ENCODE results near the gene PIK3C2A. TPM values are rescaled to one million over a fixed set of nuclear protein-coding genes. Genes with fewer than 3 reads are reported as not detected.

The PIK3C2A gene
- total RNA-seq, 1 donor from 2014 or later, result 56.6 TPM

DNA sequence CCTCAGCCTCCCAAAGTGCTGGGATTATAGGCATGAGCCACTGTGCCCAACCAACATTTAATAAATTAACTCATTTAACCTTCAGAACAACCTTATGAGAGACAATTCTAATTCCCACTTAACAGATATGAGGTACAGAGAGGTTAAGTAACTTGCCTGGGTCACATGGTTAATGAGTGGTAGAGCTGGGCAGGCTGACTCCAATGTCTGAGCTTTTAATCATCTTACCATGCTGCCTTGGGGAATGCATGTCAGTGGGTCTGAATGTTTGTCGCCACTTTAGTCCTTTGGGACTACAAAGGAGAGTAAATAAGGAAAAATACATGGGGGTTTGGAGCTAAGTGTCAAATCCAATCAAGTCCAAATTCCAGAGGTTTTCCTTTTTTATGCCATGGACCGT, 11.2 kb upstream of the PIK3C2A start:
- H3K9me3 ChIP-seq, result no peaks in the 10 kb centered on the region
- no peak for TF ChIP-seq CTCF (IDR thresholded peaks at IDR 0.05)
- no peaks in the 10 kb centered on the region for H3K27me3 ChIP-seq
- H3K4me3 ChIP-seq, result no peak overlapping the region
- intact Hi-C loops (cut with DNase I), result no loop called here
- no peaks in the 10 kb centered on the region for H3K4me1 ChIP-seq
- no peaks in the 10 kb centered on the region for H3K36me3 ChIP-seq
- no peak for DNase-seq (ENCODE audit: low spot score in 2 of 2)
- H3K27ac ChIP-seq, result no peak overlapping the region

GRCh38 chr11:17218403-17218802, 10.6 kb upstream of the PIK3C2A start:
- Histone ChIP-seq H3K27ac (no peak overlapping the region), H3K9me3 (no peaks in the 10 kb centered on the region), H3K36me3 (no peaks in the 10 kb centered on the region), H3K4me1 (no peaks in the 10 kb centered on the region), H3K4me3 (no peak overlapping the region), H3K27me3 (no peaks in the 10 kb centered on the region)
- intact Hi-C loops (cut with DNase I), result no loop called here
- DNase-seq (ENCODE audit: low spot score in 2 of 2), result no peak
- TF ChIP-seq CTCF (IDR thresholded peaks at IDR 0.05), result no peak

- Histone ChIP-seq H3K27me3 (no peaks in the 10 kb centered on the region), H3K36me3 (no peaks in the 10 kb centered on the region), H3K4me1 (no peaks in the 10 kb centered on the region), H3K27ac (no peak overlapping the region), H3K4me3 (no peak overlapping the region), H3K9me3 (no peaks in the 10 kb centered on the region)
- intact Hi-C loops (cut with DNase I), result no loop called here
- no peak for DNase-seq (ENCODE audit: low spot score in 2 of 2)
- no peak for TF ChIP-seq CTCF (IDR thresholded peaks at IDR 0.05)
These were observed 9.6 kb upstream of the PIK3C2A start for GRCh38 chr11:17217401-17217800.

DNA sequence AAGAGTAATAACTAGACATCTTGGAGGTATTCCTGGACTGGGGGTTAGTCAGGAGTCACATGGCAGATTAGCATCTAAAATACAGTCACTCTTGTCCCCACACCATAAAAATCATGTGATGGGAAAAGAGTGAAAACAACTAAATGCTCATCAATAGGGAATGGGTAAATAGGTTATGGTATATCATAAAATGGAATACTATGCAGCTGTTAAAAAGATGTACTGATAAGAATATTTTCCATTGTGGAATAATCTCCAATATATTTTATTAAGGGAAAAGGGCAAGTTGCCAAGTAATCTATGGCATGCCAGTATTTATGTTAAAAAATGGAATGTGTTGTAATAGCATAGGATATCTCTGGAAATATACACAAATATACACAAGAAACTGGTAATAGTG, 6.6 kb upstream of the PIK3C2A start:
- Histone ChIP-seq H3K27me3 (no peaks in the 10 kb centered on the region), H3K4me1 (no peaks in the 10 kb centered on the region), H3K9me3 (no peaks in the 10 kb centered on the region), H3K4me3 (no peak overlapping the region), H3K27ac (no peak overlapping the region), H3K36me3 (no peaks in the 10 kb centered on the region)
- DNase-seq (ENCODE audit: low spot score in 2 of 2), result no peak
- TF ChIP-seq CTCF (IDR thresholded peaks at IDR 0.05), result no peak
- intact Hi-C loops (cut with DNase I), result no loop called here

DNA sequence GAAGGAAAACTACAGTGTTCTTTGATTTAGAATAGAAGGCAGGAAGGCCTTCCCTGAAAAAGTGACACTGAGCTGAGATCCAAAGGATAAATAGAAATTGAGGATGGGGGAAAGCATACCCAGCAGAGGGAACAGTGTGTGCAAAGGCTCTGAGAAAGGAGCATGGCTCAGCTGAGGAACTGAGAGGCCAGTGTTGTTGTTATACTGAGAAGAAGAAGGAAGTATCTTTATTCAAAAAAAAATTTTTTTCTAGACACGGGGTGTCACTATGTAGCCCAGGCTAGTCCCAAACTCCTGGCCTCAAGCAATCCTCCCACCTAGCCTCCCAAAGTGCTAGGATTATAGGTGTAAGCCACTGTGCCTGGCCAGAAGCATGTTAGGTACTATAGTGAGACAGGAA, 3.5 kb upstream of the PIK3C2A start:
- peaks cover 0 to 7% of the 10 kb centered on the region in 2 donors for H3K4me1 ChIP-seq
- intact Hi-C loops (cut with DNase I), result no loop called here
- TF ChIP-seq CTCF (IDR thresholded peaks at IDR 0.05), result no peak

DNA sequence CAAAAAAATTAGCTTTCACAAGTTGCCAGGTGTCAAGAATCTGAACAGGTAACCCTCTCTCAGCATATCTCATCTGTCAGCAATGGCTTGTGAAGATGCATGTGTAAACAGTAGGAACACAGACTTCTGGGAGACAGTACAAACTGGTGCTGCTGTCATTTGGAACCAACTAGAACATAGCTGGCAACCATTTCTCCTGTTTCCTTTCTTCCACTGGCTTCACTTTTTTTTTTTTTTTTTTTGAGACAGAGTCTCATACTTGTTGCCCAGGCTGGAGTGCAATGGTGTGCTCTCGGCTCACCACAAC, 2.1 kb upstream of the PIK3C2A start:
- Histone ChIP-seq H3K9me3 (no peaks in the 10 kb centered on the region), H3K27me3 (no peaks in the 10 kb centered on the region), H3K4me3 (no peak overlapping the region), H3K4me1 (peaks cover 0 to 10% of the 10 kb centered on the region in 2 donors), H3K36me3 (no peaks in the 10 kb centered on the region), H3K27ac (no peak overlapping the region)
- TF ChIP-seq CTCF (IDR thresholded peaks at IDR 0.05), result no peak
- intact Hi-C loops (cut with DNase I), result loop anchor here (5.0 kb wide), 5 partner anchors 38 to 603 kb away; partner anchors contain the start of genes KCNJ11 and NCR3LG1
- DNase-seq (ENCODE audit: low spot score in 2 of 2), result no peak

More for the DNA sequence above, 3.5 kb upstream of the PIK3C2A start:
- Histone ChIP-seq H3K9me3 (no peaks in the 10 kb centered on the region), H3K4me3 (no peak overlapping the region), H3K27me3 (no peaks in the 10 kb centered on the region), H3K36me3 (no peaks in the 10 kb centered on the region), H3K27ac (no peak overlapping the region)
- no peak for DNase-seq (ENCODE audit: low spot score in 2 of 2)
